Natural killer cell (primary cell): ENCODE data around the gene OR10A7. TPM values are rescaled to one million over a fixed set of nuclear protein-coding genes. Genes with fewer than 3 reads are reported as not detected.
"Not testable (repeated sequence)": the region's sequence is repeated elsewhere in the genome, so short reads cannot be mapped to it uniquely, and the experiment has no call there.

ENCODE experiments used
- ATAC-seq, 3 donors: fragments of 150-1000 bp in 2 of 3; fragments of 200-7000 bp in 1 of 3; cut with Tn5 transposase; 1 replicate in 1 of 3; 2 replicates in 2 of 3; pipeline ENCODE4 v1.10.0; 2021; ENCODE audit warnings: mild to moderate bottlenecking in 2 of 3, moderate library complexity in 2 of 3
- DNase-seq, 2 donors: peaks; one replicate each; pipeline versions ENCODE4 v3.0.0 to v3.0.0-alpha.2; 2013 to 2021; ENCODE audit warnings: mixed read lengths in 1 of 2
- H3K27ac ChIP-seq: one replicate; pipeline ENCODE4 v1.5.1; 2013; ENCODE audit warnings: mild to moderate bottlenecking, low read length
- H3K27me3 ChIP-seq: one replicate; pipeline ENCODE4 v1.6.1; 2013; ENCODE audit warnings: low read length; ENCODE audit not compliant: control insufficient read depth, insufficient read depth
- H3K36me3 ChIP-seq: one replicate; pipeline ENCODE4 v1.6.1; 2013; ENCODE audit warnings: low read length; ENCODE audit not compliant: control insufficient read depth, insufficient read depth
- H3K4me1 ChIP-seq: one replicate; pipeline ENCODE4 v1.6.1; 2013; ENCODE audit warnings: low read length; ENCODE audit not compliant: control insufficient read depth, insufficient read depth
- H3K4me3 ChIP-seq: one replicate; pipeline ENCODE4 v1.5.1; 2013; ENCODE audit warnings: low read length
- H3K9me3 ChIP-seq: one replicate; pipeline ENCODE4 v1.6.1; 2013; ENCODE audit warnings: low read length; ENCODE audit not compliant: control insufficient read depth, insufficient read depth
- H3K27ac Mint-ChIP-seq, 2 donors: one replicate each; pipeline ENCODE4 v1.8.0; 2022; ENCODE audit warnings: mild to moderate bottlenecking in 2 of 2, mixed read lengths in 2 of 2, moderate library complexity in 1 of 2
- H3K27me3 Mint-ChIP-seq, 2 donors: one replicate each; pipeline ENCODE4 v1.8.0; 2022; ENCODE audit warnings: low read depth in 2 of 2, mixed read lengths in 2 of 2
- H3K36me3 Mint-ChIP-seq: one replicate; pipeline ENCODE4 v1.8.0; 2022; ENCODE audit warnings: mixed read lengths
- H3K4me1 Mint-ChIP-seq, 2 donors: one replicate each; pipeline ENCODE4 v1.8.0; 2022; ENCODE audit warnings: mixed read lengths in 2 of 2
- H3K4me3 Mint-ChIP-seq: one replicate; pipeline ENCODE4 v1.8.0; 2022; ENCODE audit warnings: mild to moderate bottlenecking, moderate library complexity, mixed read lengths
- H3K9me3 Mint-ChIP-seq, 2 donors: one replicate each; pipeline ENCODE4 v1.8.0; 2022; ENCODE audit warnings: mixed read lengths in 2 of 2
- WGBS: methylation state at CpG from one replicate; pipeline ENCODE4 v1.1.7; 2013; ENCODE audit warnings: missing lambda C conversion rate; ENCODE audit not compliant: insufficient coverage; 5-methylcytosine and 5-hydroxymethylcytosine counted together
- intact Hi-C: fragments of 100-400 bp; cut with micrococcal nuclease; formaldehyde crosslinking; loops from one replicate; pipeline ENCODE4 v1.14.2; 2022
- total RNA-seq, 4 donors: library from RNA; stranded (reverse); fragments of 120-200 nt in 1 of 4; gene quantifications; one replicate each; pipeline versions ENCODE4 v1.2.3 to v1.2.4, GENCODE V29; 2013 to 2022
- TF ChIP-seq, protein P1 (sequence below): fragments of 200-600 bp; IDR thresholded peaks from one replicate; pipeline ENCODE4 v1.8.0; 2022; ENCODE audit warnings: antibody characterized with exemption

Gene OR10A7
- not detected for total RNA-seq
- not detected for total RNA-seq (2013)

DNA sequence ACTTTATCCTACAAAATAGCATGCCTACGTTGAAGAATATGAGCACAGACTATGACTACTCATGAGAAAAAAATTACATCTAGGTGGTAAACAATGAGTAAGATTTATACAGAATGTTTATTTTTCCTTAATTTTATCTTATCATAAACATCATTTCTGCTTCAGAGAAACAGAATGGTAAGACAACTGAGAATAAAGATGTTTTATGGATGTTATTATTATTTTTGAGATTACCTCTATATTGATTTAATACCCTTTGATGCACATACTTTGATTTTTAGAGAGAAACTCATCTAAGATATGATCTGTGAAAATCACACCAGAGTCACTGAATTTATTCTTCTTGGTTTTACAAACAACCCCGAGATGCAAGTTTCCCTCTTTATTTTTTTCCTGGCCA, at the start of gene OR10A7:
OR10A7 (plus strand) TSS at position 301 of the 400 bp plus-strand sequence; CDS start at position 301, 0 bp downstream.
- Histone ChIP-seq H3K27ac (no peak within 1 kb of the TSS), H3K4me3 (no peak within 1 kb of the TSS), H3K27me3 (peaks cover 5% of the 10 kb centered on the region), H3K9me3 (no peaks in the 10 kb centered on the region), H3K4me1 (no peaks in the 10 kb centered on the region), H3K36me3 (no peaks in the 10 kb centered on the region)
- 77% methylated on average over 1 of the region's 2 CpGs for WGBS
- intact Hi-C loops = no loop called here
- Mint-ChIP-seq H3K36me3 (no peaks in the 10 kb centered on the region), H3K27ac (no peak within 1 kb of the TSS), H3K27me3 (peaks cover 11 to 19% of the 10 kb centered on the region in 2 donors), H3K4me3 (no peak within 1 kb of the TSS), H3K9me3 (peaks cover 0 to 3% of the 10 kb centered on the region in 2 donors), H3K4me1 (no peaks in the 10 kb centered on the region)
- TF ChIP-seq, protein P1, sequence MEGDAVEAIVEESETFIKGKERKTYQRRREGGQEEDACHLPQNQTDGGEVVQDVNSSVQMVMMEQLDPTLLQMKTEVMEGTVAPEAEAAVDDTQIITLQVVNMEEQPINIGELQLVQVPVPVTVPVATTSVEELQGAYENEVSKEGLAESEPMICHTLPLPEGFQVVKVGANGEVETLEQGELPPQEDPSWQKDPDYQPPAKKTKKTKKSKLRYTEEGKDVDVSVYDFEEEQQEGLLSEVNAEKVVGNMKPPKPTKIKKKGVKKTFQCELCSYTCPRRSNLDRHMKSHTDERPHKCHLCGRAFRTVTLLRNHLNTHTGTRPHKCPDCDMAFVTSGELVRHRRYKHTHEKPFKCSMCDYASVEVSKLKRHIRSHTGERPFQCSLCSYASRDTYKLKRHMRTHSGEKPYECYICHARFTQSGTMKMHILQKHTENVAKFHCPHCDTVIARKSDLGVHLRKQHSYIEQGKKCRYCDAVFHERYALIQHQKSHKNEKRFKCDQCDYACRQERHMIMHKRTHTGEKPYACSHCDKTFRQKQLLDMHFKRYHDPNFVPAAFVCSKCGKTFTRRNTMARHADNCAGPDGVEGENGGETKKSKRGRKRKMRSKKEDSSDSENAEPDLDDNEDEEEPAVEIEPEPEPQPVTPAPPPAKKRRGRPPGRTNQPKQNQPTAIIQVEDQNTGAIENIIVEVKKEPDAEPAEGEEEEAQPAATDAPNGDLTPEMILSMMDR = no peak
- DNase-seq (no peak), ATAC-seq (no peak)

DNA sequence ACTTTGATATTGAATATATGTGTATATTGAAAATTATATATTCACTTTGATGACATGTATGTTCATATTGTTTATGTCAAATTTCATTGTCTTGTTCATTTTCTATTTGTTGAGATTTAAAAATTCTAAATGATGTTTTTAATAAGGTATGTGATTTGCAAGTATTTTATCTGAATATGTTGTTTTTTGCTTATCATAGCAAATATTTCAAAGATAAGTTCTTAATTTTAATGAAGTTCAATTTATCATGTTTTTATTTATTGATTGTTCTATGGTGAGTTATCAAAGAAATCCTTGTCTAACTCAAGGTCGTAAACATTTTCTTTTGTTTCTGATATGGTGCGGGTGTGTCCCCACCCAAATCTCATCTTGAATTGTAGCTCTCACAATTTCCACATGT, 49.4 kb upstream of the OR10A7 start:
- intact Hi-C loops = no loop called here
- no peak for ATAC-seq
- DNase-seq = no peak
- Mint-ChIP-seq H3K27me3 (peaks cover 14 to 35% of the 10 kb centered on the region in 2 donors), H3K36me3 (no peaks in the 10 kb centered on the region), H3K27ac (no peak overlapping the region), H3K4me3 (no peak overlapping the region), H3K4me1 (no peaks in the 10 kb centered on the region), H3K9me3 (no peaks in the 10 kb centered on the region)
- WGBS = no CpG with 5 or more reads among the region's 2 CpGs
- TF ChIP-seq, protein P1 = no peak
- Histone ChIP-seq H3K27ac (no peak overlapping the region), H3K36me3 (no peaks in the 10 kb centered on the region), H3K4me3 (no peak overlapping the region), H3K27me3 (no peaks in the 10 kb centered on the region), H3K4me1 (no peaks in the 10 kb centered on the region), H3K9me3 (no peaks in the 10 kb centered on the region)

- H3K9me3 Mint-ChIP-seq, DNase-seq, H3K4me3 Mint-ChIP-seq, H3K27me3 ChIP-seq, ATAC-seq, H3K36me3 ChIP-seq, H3K4me1 Mint-ChIP-seq, H3K36me3 Mint-ChIP-seq, H3K9me3 ChIP-seq, H3K4me3 ChIP-seq, H3K27ac ChIP-seq, H3K27ac Mint-ChIP-seq, intact Hi-C loops, H3K4me1 ChIP-seq: not testable (repeated sequence)
- peaks cover 15 to 39% of the 10 kb centered on the region in 2 donors for H3K27me3 Mint-ChIP-seq
- 62% methylated on average over 1 of the region's 2 CpGs for WGBS
Observed at GRCh38 chr12:55171846-55172245, 49.0 kb upstream of the OR10A7 start.

GRCh38 chr12:55172686-55173085, 48.1 kb upstream of the OR10A7 start:
- Histone ChIP-seq H3K27me3 (no peaks in the 10 kb centered on the region), H3K36me3 (no peaks in the 10 kb centered on the region), H3K4me3 (no peak overlapping the region), H3K9me3 (no peaks in the 10 kb centered on the region), H3K27ac (no peak overlapping the region), H3K4me1 (no peaks in the 10 kb centered on the region)
- H3K4me3 Mint-ChIP-seq = no peak overlapping the region
- no peak overlapping the region for H3K27ac Mint-ChIP-seq
- no peaks in the 10 kb centered on the region for H3K36me3 Mint-ChIP-seq
- H3K4me1 Mint-ChIP-seq = no peaks in the 10 kb centered on the region
- ATAC-seq (no peak), DNase-seq (no peak)
- intact Hi-C loops = no loop called here
- no CpG with 5 or more reads among the region's 1 CpG for WGBS
- H3K27me3 Mint-ChIP-seq = peaks cover 13 to 47% of the 10 kb centered on the region in 2 donors
- no peaks in the 10 kb centered on the region for H3K9me3 Mint-ChIP-seq
- TF ChIP-seq, protein P1 = no peak
